Fibroblast of villous mesenchyme (primary cell): ENCODE measurements around the gene ASXL2. TPM values are rescaled to one million over a fixed set of nuclear protein-coding genes. Genes with fewer than 3 reads are reported as not detected.
A peak's percentile ranks its signal among the peaks of the same experiment; 100 is the strongest.
"Not testable (repeated sequence)": the region's sequence is repeated elsewhere in the genome, so short reads cannot be mapped to it uniquely, and the experiment has no call there.

Source experiments
- DNase-seq: peaks from one replicate; pipeline ENCODE4 v3.0.0-alpha.2; 2010; ENCODE audit warnings: low read depth
- H3K4me3 ChIP-seq: 2 replicates; pipeline ENCODE4 v1.5.1; 2011; ENCODE audit warnings: low read depth, mild to moderate bottlenecking, low read length
- total RNA-seq: library from RNA; depleted of rRNA; stranded (reverse); fragments of >200 nt; gene quantifications from 2 replicates; pipeline ENCODE4 v1.2.3, GENCODE V29; 2012
- TF ChIP-seq, protein P1 (sequence below): IDR thresholded peaks from 2 replicates; pipeline ENCODE4 v1.5.1; 2012; ENCODE audit warnings: low read depth, mild to moderate bottlenecking, low read length; ENCODE audit not compliant: insufficient read depth

ASXL2 gene
- total RNA-seq, result 10.3 and 13.8 TPM in 2 replicates

DNA sequence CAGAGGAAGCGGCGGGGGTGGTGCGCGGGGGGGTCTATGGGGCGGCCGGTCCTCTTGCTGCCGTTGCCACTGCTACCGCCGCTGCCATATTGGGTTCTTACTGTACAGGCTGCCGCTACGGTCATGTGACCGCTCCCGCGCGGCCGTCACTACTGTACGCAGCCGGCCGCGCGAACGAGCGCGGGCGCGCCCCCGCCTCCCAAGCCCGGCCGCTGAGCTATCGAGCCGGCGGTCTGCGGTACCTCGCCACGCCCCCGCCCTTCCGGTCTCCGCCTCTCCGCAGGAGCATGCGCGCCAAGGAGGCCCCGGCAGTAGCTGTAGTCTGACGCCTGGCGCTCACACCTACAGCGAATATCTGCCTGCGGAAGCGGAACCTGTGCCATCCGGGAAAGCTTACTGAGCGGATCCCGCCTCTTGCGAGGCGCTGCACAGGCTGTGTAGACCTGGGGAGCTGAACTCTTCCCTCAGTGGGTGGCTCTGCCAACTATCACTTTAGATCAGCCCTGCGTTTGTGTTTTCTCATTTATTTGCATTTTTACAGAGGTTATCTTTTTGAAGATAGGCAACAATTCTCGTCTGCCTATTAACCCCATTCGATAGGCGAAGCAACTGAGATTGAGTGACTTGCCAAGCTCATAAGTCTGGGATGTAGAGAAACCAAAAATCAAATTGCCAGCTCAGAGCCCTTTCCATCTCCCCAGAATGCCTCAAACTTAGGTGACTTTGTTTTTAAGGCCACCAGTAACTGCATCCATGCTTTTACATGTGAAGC lies at the start of gene ASXL2:
TSS of gene ASXL2 (minus strand) at position 127 of the 772 bp plus-strand sequence. CDS start 265 bp downstream, outside the sequence.
- TF ChIP-seq, protein P1, sequence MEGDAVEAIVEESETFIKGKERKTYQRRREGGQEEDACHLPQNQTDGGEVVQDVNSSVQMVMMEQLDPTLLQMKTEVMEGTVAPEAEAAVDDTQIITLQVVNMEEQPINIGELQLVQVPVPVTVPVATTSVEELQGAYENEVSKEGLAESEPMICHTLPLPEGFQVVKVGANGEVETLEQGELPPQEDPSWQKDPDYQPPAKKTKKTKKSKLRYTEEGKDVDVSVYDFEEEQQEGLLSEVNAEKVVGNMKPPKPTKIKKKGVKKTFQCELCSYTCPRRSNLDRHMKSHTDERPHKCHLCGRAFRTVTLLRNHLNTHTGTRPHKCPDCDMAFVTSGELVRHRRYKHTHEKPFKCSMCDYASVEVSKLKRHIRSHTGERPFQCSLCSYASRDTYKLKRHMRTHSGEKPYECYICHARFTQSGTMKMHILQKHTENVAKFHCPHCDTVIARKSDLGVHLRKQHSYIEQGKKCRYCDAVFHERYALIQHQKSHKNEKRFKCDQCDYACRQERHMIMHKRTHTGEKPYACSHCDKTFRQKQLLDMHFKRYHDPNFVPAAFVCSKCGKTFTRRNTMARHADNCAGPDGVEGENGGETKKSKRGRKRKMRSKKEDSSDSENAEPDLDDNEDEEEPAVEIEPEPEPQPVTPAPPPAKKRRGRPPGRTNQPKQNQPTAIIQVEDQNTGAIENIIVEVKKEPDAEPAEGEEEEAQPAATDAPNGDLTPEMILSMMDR, result no peak
- DNase-seq, result peak; percentile 97

DNA sequence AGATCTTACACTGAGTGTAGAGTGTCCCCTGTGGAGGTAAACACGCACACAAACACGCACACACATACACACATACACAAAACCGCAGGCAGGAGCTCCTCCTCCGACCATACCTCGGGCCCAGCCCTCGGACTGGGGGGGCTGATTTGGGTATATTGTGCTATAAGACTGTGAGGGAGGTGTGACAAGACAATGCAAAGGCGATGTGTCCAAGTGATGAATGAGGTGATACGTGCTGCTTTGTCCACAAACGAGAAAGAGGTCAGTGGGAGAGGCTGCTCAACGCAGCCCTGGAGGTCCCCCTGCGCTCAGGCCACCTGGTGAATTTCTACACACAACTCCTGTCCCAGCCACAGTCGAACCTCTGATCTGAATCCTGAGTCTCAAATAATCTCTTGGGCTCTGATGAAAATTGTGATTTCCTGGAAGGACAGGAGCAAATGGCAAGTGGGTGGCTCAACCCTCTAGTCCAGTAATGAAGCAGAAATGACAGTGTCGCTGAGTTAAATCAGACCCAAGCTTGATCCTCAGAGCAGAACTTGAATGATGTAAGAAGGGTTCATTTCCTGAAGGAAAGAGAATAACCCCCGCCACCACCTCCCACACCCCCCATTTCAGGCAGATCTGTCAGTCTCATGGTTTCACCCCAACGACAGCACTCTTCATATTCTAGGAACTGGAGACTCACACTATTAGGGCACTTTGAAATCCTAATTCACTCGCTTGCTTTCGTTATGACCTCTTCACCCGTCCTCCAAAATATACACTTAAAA lies 48.9 kb upstream of the ASXL2 start:
- no peak for DNase-seq
- H3K4me3 ChIP-seq, result no peak overlapping the region
- TF ChIP-seq, protein P1, result no peak

More for the DNA sequence above, at the start of gene ASXL2:
- peak within 1 kb of the TSS; percentile 99 for H3K4me3 ChIP-seq

DNA sequence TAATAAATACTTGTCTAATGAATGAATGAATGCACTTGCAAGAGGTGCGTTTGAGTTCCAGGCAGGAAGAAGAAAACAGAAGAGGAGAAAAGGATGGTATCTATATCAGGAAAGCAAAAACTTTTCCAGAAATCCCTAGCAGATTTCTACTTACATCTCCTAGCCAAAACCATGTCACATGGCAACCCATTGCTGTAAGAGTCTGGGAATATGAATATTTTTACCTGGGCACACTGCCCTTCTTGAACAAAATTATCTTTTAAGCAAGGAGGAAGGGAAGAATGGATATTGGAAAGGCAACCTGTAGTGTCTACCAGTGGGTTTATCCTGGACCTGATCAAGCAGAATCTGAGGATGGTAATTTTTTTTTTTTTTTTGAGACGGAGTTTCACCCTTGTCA lies 44.2 kb upstream of the ASXL2 start:
- DNase-seq, result no peak
- H3K4me3 ChIP-seq, result no peak overlapping the region
- TF ChIP-seq, protein P1, result no peak

DNA sequence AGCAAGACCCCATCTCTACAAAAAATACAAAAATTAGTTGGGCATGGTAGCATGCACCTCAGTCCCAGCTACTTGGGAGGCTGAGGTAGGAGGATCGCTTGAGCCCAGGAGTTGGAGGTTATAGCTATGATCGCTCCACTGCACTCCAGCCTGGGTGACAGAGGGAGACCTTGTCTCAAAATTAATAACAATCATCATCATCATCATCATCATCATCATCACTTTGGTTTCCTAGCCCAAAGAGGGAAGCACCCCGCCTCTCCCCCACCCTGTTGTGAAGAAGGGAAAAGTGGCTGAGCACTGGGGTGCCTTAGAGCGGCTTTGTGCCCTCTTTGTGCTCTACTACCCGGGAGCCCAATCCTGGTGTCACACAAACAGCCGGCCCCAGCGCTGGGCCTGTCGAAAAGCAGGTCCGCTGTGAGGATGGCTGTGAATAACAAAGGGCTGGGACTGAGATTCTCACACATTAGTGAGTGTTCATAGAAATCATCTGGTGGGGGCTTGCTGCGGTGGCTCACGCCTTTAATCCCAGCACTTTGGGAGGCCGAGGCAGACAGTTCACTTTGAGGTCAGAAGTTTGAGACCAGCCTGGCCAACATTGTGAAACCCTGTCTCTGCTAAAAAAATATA lies 42.6 kb upstream of the ASXL2 start:
- TF ChIP-seq, protein P1, result no peak
- H3K4me3 ChIP-seq, result no peak overlapping the region
- DNase-seq, result no peak

DNA sequence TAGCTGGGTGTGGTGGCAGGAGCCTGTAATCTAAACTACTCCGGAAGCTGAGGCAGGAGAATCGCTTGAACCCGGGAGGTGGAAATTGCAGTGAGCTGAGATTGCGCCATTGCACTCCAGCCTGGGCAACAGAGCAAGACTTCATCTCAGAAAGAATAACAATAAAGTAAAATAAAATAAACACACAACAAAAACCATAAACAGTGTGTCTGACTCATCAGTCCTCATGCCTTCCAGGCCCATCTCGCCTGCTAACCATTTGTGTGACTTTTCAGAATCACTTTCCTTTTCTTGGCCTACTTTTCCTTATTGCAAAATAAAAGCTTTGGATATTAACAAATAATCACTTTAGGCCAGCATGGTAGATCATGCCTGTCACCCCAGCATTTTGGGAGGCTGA lies 42.0 kb upstream of the ASXL2 start:
- H3K4me3 ChIP-seq, result no peak overlapping the region
- peak; percentile 88 for DNase-seq
- TF ChIP-seq, protein P1, result no peak

DNA sequence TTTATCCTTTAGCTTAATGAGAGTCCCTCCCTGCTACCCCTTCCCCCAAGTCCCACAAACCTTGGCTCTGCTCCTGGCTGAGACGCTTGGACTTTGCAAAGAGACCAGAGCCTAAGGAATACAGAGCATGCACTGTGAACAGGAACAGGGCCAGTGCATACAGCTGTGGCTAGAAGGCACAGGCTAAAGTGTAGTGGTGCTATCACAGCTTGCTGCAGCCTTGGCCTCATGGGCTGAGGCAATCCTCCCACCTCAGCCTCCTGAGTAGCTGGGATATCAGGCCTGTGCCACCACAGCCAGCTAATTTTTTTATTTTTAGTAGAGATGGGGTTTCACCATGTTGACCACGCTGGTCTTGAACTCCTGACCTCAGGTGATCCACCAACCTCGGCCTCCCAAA lies 39.5 kb upstream of the ASXL2 start:
- TF ChIP-seq, protein P1, result no peak
- DNase-seq, result no peak
- H3K4me3 ChIP-seq, result no peak overlapping the region

DNA sequence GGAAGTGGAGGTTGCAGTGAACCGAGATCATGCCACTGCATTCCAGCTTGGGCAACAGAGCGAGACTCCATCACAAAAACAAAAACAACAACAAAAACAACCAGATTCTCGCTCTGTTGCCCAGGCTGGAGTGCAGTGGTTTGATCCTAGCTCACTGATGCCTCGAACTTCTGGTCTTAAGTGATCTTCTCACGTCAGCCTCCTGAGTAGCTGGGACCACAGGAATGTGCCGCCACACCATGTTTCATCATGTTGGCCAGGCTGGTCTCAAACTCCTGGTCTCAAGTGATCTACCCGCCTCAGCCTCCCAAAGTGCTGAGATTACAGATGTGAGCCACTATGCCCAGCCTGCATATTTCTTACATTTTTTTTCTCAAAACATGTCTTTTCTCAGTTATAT lies 39.1 kb upstream of the ASXL2 start:
- H3K4me3 ChIP-seq, result not testable (repeated sequence)
- DNase-seq, result peak; percentile 28

DNA sequence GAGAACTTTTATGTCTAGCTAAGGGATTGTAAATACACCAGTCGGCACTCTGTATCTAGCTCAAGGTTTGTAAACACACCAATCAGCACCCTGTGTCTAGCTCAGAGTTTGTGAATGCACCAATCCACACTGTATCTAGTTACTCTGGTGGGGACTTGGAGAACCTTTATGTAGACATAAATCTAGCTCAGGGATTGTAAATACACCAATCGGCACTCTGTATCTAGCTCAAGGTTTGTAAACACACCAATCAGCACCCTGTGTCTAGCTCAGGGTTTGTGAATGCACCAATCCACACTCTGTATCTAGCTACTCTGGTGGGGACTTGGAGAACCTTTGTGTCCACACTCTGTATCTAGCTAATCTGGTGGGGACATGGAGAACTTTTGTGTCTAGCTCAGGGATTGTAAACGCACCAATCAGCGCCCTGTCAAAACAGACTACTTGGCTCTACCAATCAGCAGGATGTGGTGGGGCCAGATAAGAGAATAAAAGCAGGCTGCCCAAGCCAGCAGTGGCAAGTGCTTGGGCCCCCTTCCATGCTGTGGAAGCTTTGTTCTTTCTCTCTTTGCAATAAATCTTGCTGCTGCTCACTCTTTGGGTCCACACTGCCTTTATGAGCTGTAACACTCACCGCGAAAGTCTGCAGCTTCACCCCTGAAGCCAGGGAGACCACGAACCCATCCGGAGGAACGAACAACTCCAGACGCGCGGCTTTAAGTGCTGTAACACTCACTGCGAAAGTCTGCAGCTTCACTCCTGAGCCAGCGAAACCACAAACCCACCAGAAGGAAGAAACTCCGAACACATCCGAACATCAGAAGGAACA lies 37.9 kb upstream of the ASXL2 start:
- not testable (repeated sequence) for H3K4me3 ChIP-seq, DNase-seq

DNA sequence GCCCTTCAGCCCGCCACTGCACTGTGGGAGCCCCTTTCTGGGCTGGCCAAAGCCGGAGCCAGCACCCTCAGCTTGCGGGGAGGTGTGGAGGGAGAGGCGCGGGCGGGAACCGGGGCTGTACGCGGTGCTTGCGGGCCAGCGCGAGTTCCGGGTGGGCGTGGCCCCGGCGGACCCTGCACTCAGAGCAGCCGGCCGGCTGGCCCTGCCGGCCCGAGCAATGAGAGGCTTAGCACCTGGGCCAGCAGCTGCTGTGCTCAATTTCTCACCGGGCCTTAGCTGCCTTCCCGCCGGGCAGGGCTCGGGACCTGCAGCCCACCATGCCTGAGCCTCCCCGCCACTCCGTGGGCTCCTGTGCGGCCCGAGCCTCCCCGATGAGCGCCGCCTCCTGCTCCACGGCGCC lies 37.1 kb upstream of the ASXL2 start:
- H3K4me3 ChIP-seq, result not testable (repeated sequence)

DNA sequence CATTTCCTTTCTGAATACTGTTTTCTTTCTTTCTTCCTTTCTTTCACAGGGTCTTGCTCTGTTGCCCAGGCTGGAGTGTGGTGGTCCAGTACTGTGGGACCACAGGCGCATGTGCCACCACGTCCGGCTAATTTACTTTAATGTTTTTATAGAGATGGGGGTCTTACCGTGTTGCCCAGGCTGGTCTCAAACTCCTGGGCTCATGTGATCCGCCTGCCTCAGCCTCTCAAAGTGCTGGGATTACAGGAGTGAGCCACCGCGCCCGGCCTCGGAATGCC lies 35.3 kb upstream of the ASXL2 start:
- not testable (repeated sequence) for DNase-seq, H3K4me3 ChIP-seq

More for the DNA sequence above, 37.1 kb upstream of the ASXL2 start:
- not testable (repeated sequence) for DNase-seq
